Measurements from ENCODE around the gene ALDH6A1. TPM values are rescaled to one million over a fixed set of nuclear protein-coding genes. Genes with fewer than 3 reads are reported as not detected.
A peak's percentile ranks its signal among the peaks of the same experiment; 100 is the strongest.
"Not testable (repeated sequence)": the region's sequence is repeated elsewhere in the genome, so short reads cannot be mapped to it uniquely, and the experiment has no call there.

The ALDH6A1 gene
- total RNA-seq (2022) = 25.9 and 30.0 TPM in 2 replicates
- percentile 57 among the genes with signal in this experiment for Bru-seq, nascent RNA
- percentile 60 among the genes with signal in this experiment for BruChase-seq, experiment 1, labeled RNA remaining after a 2-hour chase
- BruChase-seq, experiment 2, labeled RNA remaining after a 6-hour chase = percentile 73 among the genes with signal in this experiment
- long read RNA-seq, full-length matches to known transcripts = 22 of 35 reads
- long read RNA-seq, partial matches to known transcripts = 2 of 35 reads
- long read RNA-seq, other reads (novel, unspliced or antisense) = 11 of 35 reads

- ChIA-PET POLR2A (interaction anchor here (0.5 to 0.9 kb wide), 3 partner anchors 70 to 198 kb away, joined by 4 read pairs; partner anchors contain the start of gene ZNF410), CTCF (no interaction called here)
- Histone ChIP-seq H3K36me3 (ENCODE audit: control insufficient read depth, insufficient read depth, low read length) (no peaks in the 10 kb centered on the region; the same call in 1 of the 2 replicates), H3K4me3 (ENCODE audit: low read depth, low read length) (peak within 1 kb of the TSS; percentile 80), H3K9me3 (no peaks in the 10 kb centered on the region), H3K27me3 (replicated peaks; ENCODE audit: control insufficient read depth, insufficient read depth, low read length) (no peaks in the 10 kb centered on the region), H3K4me1 (peaks cover 14% of the 10 kb centered on the region)
- no peaks in the 10 kb centered on the region for H3K9me3 Mint-ChIP-seq (ENCODE audit: unreplicated experiment)
- intact Hi-C loops (cut with micrococcal nuclease; ENCODE audit: unreplicated experiment) = no loop called here
- peak within 1 kb of the TSS; percentile 94 for H3K4me3 Mint-ChIP-seq (ENCODE audit: unreplicated experiment)
- TF ChIP-seq, protein P1, sequence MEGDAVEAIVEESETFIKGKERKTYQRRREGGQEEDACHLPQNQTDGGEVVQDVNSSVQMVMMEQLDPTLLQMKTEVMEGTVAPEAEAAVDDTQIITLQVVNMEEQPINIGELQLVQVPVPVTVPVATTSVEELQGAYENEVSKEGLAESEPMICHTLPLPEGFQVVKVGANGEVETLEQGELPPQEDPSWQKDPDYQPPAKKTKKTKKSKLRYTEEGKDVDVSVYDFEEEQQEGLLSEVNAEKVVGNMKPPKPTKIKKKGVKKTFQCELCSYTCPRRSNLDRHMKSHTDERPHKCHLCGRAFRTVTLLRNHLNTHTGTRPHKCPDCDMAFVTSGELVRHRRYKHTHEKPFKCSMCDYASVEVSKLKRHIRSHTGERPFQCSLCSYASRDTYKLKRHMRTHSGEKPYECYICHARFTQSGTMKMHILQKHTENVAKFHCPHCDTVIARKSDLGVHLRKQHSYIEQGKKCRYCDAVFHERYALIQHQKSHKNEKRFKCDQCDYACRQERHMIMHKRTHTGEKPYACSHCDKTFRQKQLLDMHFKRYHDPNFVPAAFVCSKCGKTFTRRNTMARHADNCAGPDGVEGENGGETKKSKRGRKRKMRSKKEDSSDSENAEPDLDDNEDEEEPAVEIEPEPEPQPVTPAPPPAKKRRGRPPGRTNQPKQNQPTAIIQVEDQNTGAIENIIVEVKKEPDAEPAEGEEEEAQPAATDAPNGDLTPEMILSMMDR (IDR thresholded peaks at IDR 0.05; ENCODE audit: insufficient read depth in 1 of 2, low read depth in 1 of 2, low read length in 1 of 2, severe bottlenecking in 1 of 2, unreplicated experiment in 1 of 2) = peak in 1 of 2 experiments; percentile 24
- peaks cover 13% of the 10 kb centered on the region for H3K4me1 Mint-ChIP-seq (ENCODE audit: low read depth, unreplicated experiment)
- H3K27ac Mint-ChIP-seq (ENCODE audit: unreplicated experiment) = peak within 1 kb of the TSS; percentile 98
- DNase-seq = peak; percentile 99 to 100
- H3K36me3 Mint-ChIP-seq (ENCODE audit: insufficient read depth, unreplicated experiment) = peaks cover 14% of the 10 kb centered on the region
- no TSS peak for BruUV-seq (replicated peaks)
- no peaks in the 10 kb centered on the region for H3K27me3 Mint-ChIP-seq (ENCODE audit: insufficient read depth, unreplicated experiment)
These were observed at the start of gene ALDH6A1, which contains the start of gene LIN52 for GRCh38 chr14:74084277-74085046. Gene ALDH6A1, minus strand, starts transcription at chr14:74084453. Its CDS starts 59 bp downstream, at chr14:74084394. Gene LIN52, plus strand, starts transcription at chr14:74084956. Its CDS starts 19 bp downstream, at chr14:74084975.

GRCh38 chr14:74127634-74128033, 43.4 kb upstream of the ALDH6A1 start:
- ChIA-PET POLR2A (no interaction called here), CTCF (no interaction called here)
- H3K27me3 Mint-ChIP-seq (ENCODE audit: insufficient read depth, unreplicated experiment) = no peaks in the 10 kb centered on the region
- no peaks in the 10 kb centered on the region for H3K27me3 ChIP-seq (replicated peaks; ENCODE audit: control insufficient read depth, insufficient read depth, low read length)
- no peak overlapping the region for H3K4me3 Mint-ChIP-seq (ENCODE audit: unreplicated experiment)
- TF ChIP-seq, protein P1 (IDR thresholded peaks at IDR 0.05; ENCODE audit: insufficient read depth in 1 of 2, low read depth in 1 of 2, low read length in 1 of 2, severe bottlenecking in 1 of 2, unreplicated experiment in 1 of 2) = no peak
- BruUV-seq (replicated peaks) = no TSS peak
- DNase-seq = no peak
- H3K4me1 Mint-ChIP-seq (ENCODE audit: low read depth, unreplicated experiment) = no peaks in the 10 kb centered on the region
- H3K27ac Mint-ChIP-seq (ENCODE audit: unreplicated experiment) = no peak overlapping the region
- H3K4me3 ChIP-seq (ENCODE audit: low read depth, low read length) = no peak overlapping the region
- no peaks in the 10 kb centered on the region for H3K9me3 ChIP-seq
- H3K9me3 Mint-ChIP-seq (ENCODE audit: unreplicated experiment) = no peaks in the 10 kb centered on the region
- H3K4me1 ChIP-seq = no peaks in the 10 kb centered on the region
- peaks cover 13% of the 10 kb centered on the region for H3K36me3 Mint-ChIP-seq (ENCODE audit: insufficient read depth, unreplicated experiment)
- H3K36me3 ChIP-seq (ENCODE audit: control insufficient read depth, insufficient read depth, low read length) = no peaks in the 10 kb centered on the region
- intact Hi-C loops (cut with micrococcal nuclease; ENCODE audit: unreplicated experiment) = no loop called here

DNA sequence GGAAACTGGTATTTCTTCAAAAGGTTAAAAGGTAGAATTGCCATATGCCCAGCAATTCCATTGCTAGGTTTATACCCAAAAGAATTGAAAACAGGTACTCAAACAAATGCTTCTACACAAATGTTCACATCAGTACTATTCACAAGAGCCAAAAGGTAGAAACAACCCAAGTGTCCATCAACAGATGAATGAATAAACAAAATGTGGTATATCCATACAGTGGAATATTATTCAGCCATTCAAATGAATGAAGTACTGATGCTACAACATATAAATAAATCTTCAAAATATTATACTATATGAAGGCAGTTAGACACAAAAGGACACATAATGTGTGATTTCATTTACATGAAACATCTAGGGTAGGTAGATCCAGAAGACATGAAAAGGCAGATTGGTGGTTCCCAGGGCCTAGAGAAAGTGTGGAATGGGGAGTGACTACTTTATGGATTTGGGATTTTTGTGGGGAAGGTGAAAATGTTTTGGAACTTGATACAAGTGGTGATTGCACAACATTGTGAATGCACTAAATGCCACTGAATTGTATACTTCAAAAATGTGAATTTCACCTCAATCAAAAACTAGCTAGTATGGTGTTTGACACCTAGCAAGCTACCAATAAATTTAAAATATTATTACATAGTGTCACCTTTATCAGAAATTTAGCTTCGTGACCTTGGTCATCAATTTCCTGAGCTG, 42.2 kb upstream of the ALDH6A1 start:
- Mint-ChIP-seq H3K36me3 (ENCODE audit: insufficient read depth, unreplicated experiment) (peaks cover 13% of the 10 kb centered on the region), H3K4me3 (ENCODE audit: unreplicated experiment) (no peak overlapping the region), H3K4me1 (ENCODE audit: low read depth, unreplicated experiment) (no peaks in the 10 kb centered on the region), H3K27ac (ENCODE audit: unreplicated experiment) (no peak overlapping the region), H3K27me3 (ENCODE audit: insufficient read depth, unreplicated experiment) (no peaks in the 10 kb centered on the region), H3K9me3 (ENCODE audit: unreplicated experiment) (no peaks in the 10 kb centered on the region)
- H3K4me1 ChIP-seq = no peaks in the 10 kb centered on the region
- no peaks in the 10 kb centered on the region for H3K27me3 ChIP-seq (replicated peaks; ENCODE audit: control insufficient read depth, insufficient read depth, low read length)
- H3K4me3 ChIP-seq (ENCODE audit: low read depth, low read length) = no peak overlapping the region
- POLR2A ChIA-PET = no interaction called here
- TF ChIP-seq, protein P1 (IDR thresholded peaks at IDR 0.05; ENCODE audit: insufficient read depth in 1 of 2, low read depth in 1 of 2, low read length in 1 of 2, severe bottlenecking in 1 of 2, unreplicated experiment in 1 of 2) = no peak
- intact Hi-C loops (cut with micrococcal nuclease; ENCODE audit: unreplicated experiment) = no loop called here
- BruUV-seq (replicated peaks) = no TSS peak
- CTCF ChIA-PET = no interaction called here
- no peaks in the 10 kb centered on the region for H3K36me3 ChIP-seq (ENCODE audit: control insufficient read depth, insufficient read depth, low read length)
- no peak for DNase-seq
- no peaks in the 10 kb centered on the region for H3K9me3 ChIP-seq

DNA sequence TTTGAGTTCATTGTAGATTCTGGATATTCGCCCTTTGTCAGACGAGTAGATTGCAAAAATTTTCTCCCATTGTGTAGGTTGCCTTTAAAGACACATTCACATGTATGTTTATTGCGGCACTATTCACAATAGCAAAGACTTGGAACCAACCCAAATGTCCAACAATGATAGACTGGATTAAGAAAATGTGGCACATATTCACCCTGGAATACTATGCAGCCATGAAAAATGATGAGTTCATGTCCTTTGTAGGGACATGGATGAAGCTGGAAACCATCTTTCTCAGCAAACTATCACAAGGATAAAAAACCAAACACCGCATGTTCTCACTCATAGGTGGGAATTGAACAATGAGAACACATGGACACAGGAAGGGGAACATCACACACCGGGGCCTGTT, 41.2 kb upstream of the ALDH6A1 start:
- H3K4me3 Mint-ChIP-seq (ENCODE audit: unreplicated experiment); H3K4me1 Mint-ChIP-seq (ENCODE audit: low read depth, unreplicated experiment); H3K4me1 ChIP-seq; H3K27me3 Mint-ChIP-seq (ENCODE audit: insufficient read depth, unreplicated experiment); H3K27ac Mint-ChIP-seq (ENCODE audit: unreplicated experiment); DNase-seq; H3K27me3 ChIP-seq (replicated peaks; ENCODE audit: control insufficient read depth, insufficient read depth, low read length); H3K9me3 Mint-ChIP-seq (ENCODE audit: unreplicated experiment); POLR2A ChIA-PET; H3K36me3 ChIP-seq (ENCODE audit: control insufficient read depth, insufficient read depth, low read length); CTCF ChIA-PET; BruUV-seq (replicated peaks); H3K4me3 ChIP-seq (ENCODE audit: low read depth, low read length); intact Hi-C loops (cut with micrococcal nuclease; ENCODE audit: unreplicated experiment); H3K9me3 ChIP-seq: not testable (repeated sequence)
- peaks cover 13% of the 10 kb centered on the region for H3K36me3 Mint-ChIP-seq (ENCODE audit: insufficient read depth, unreplicated experiment)

Measured in Caco-2 (cell line).